Endothelial cell of umbilical vein (primary cell): ENCODE data around the gene IPO9. TPM values are rescaled to one million over a fixed set of nuclear protein-coding genes. Genes with fewer than 3 reads are reported as not detected.

Experiments
- BruUV-seq: library from RNA; stranded (reverse); fragments of 400-500 nt; replicated peaks from 2 replicates; lab custom pipeline; 2021; lab: Mats Ljungman, UMichigan
- CTCF ChIA-PET: fragments of 300-600, 350-600 bp; sonication (Branson Sonifier 250); formaldehyde crosslinking; loops from one replicate; lab custom pipeline; 2021; ENCODE audit warnings: antibody characterized with exemption, inconsistent platforms; lab: Charles Lee
- POLR2A ChIA-PET: fragments of 300-600, 350-600 bp; sonication (Branson Sonifier 250); formaldehyde crosslinking; loops from one replicate; lab custom pipeline; 2021; ENCODE audit warnings: antibody characterized with exemption, inconsistent platforms; lab: Charles Lee
- DNase-seq: peaks from one replicate; pipeline ENCODE4 v3.0.0-alpha.2; 2011; ENCODE audit warnings: low read depth, low spot score
- FAIRE-seq: peaks from 2 replicates; lab custom pipeline; 2011; peaks lifted over from hg19 to GRCh38; lab: Jason Lieb, UNC
- H2AFZ ChIP-seq: 2 replicates; pipeline ENCODE4 v1.6.0; 2012; ENCODE audit warnings: low read depth, low read length, control low read depth, inconsistent platforms
- H3K27ac ChIP-seq: 2 replicates; pipeline ENCODE4 v1.5.1; 2011; ENCODE audit warnings: low read depth, mild to moderate bottlenecking, control low read depth, low read length, moderate library complexity; ENCODE audit not compliant: insufficient read depth
- H3K27me3 ChIP-seq, 2 experiments: 2 replicates each; pipeline versions ENCODE4 v1.6.0 to v1.6.1; 2011; ENCODE audit warnings: low read length in 2 of 2, mixed read lengths in 1 of 2; ENCODE audit not compliant: control insufficient read depth in 2 of 2, insufficient read depth in 2 of 2
- H3K36me3 ChIP-seq, 2 experiments: 2 replicates in 1 of 2; 3 replicates in 1 of 2; pipeline ENCODE4 v1.5.1; 2011; ENCODE audit warnings: low read length in 2 of 2, mild to moderate bottlenecking in 1 of 2, moderate library complexity in 1 of 2; ENCODE audit not compliant: control insufficient read depth in 2 of 2, insufficient read depth in 2 of 2; ENCODE audit errors: extremely low read depth in 1 of 2
- H3K4me1 ChIP-seq: 3 replicates; pipeline ENCODE4 v1.5.1; 2011; ENCODE audit warnings: mild to moderate bottlenecking, low read length; ENCODE audit not compliant: control insufficient read depth, insufficient read depth; ENCODE audit errors: extremely low read depth
- H3K4me2 ChIP-seq: 2 replicates; pipeline ENCODE4 v1.6.1; 2011; ENCODE audit warnings: low read length, control low read depth, mixed read lengths; ENCODE audit not compliant: insufficient read depth
- H3K4me3 ChIP-seq, 3 experiments: fragments of 200-600 bp in 1 of 3; sonication (generic), shearing (Covaris generic) in 1 of 3; replicated peaks in 1 of 3; 2 replicates each; pipeline ENCODE4 v1.5.1; 2011 to 2016; ENCODE audit warnings: control low read depth in 3 of 3, low read length in 3 of 3, mild to moderate bottlenecking in 2 of 3, inconsistent platforms in 1 of 3, low read depth in 1 of 3, moderate library complexity in 1 of 3; ENCODE audit not compliant: insufficient read depth in 1 of 3
- H3K79me2 ChIP-seq: 2 replicates; pipeline ENCODE4 v1.6.0; 2012; ENCODE audit warnings: low read length, inconsistent platforms; ENCODE audit not compliant: control insufficient read depth, insufficient read depth
- H3K9ac ChIP-seq: replicated peaks from 2 replicates; pipeline ENCODE3; 2011; ENCODE audit warnings: low read length, control low read depth; ENCODE audit not compliant: insufficient read depth; ENCODE audit errors: extremely low read depth
- H3K9me1 ChIP-seq: replicated peaks from 3 replicates; pipeline ENCODE4 v1.6.0; 2011; ENCODE audit warnings: mild to moderate bottlenecking, low read length; ENCODE audit not compliant: control insufficient read depth, insufficient read depth; ENCODE audit errors: extremely low read depth
- H3K9me3 ChIP-seq: replicated peaks from 2 replicates; pipeline ENCODE4 v1.5.1; 2012; ENCODE audit warnings: low read length, inconsistent platforms; ENCODE audit not compliant: control insufficient read depth, insufficient read depth
- H4K20me1 ChIP-seq: replicated peaks from 2 replicates; pipeline ENCODE3; 2011; ENCODE audit warnings: mild to moderate bottlenecking, low read length; ENCODE audit not compliant: control insufficient read depth, insufficient read depth; ENCODE audit errors: extremely low read depth
- CTCF ChIP-seq, 2 donors: IDR thresholded peaks; 1 replicate in 1 of 2; 2 replicates in 1 of 2; pipeline ENCODE4 v1.5.1; 2011; ENCODE audit warnings: low read length in 2 of 2, mild to moderate bottlenecking in 2 of 2, moderate library complexity in 2 of 2, control low read depth in 1 of 2, inconsistent platforms in 1 of 2, low read depth in 1 of 2; ENCODE audit not compliant: insufficient read depth in 1 of 2; ENCODE audit errors: extremely low read depth in 1 of 2
- EZH2 ChIP-seq: IDR thresholded peaks from 2 replicates; pipeline ENCODE4 v1.6.1; 2012; ENCODE audit warnings: borderline replicate concordance, low read depth, mild to moderate bottlenecking, moderate library complexity, low read length, inconsistent platforms; ENCODE audit not compliant: severe bottlenecking
- FOS ChIP-seq: IDR thresholded peaks from 2 replicates; pipeline ENCODE4 v1.6.1; 2011; ENCODE audit warnings: mild to moderate bottlenecking, low read length, moderate library complexity, borderline replicate concordance; ENCODE audit not compliant: insufficient read depth
- GATA2 ChIP-seq: IDR thresholded peaks from 2 replicates; pipeline ENCODE4 v1.7.0; 2011; ENCODE audit warnings: low read depth, mild to moderate bottlenecking, moderate library complexity, mixed read lengths, low read length; ENCODE audit not compliant: insufficient read length, insufficient read depth
- JUN ChIP-seq: IDR thresholded peaks from 2 replicates; pipeline ENCODE4 v1.6.1; 2011; ENCODE audit warnings: borderline replicate concordance, low read depth; ENCODE audit not compliant: insufficient read length, insufficient read depth
- MAX ChIP-seq: IDR thresholded peaks from 2 replicates; pipeline ENCODE4 v1.6.1; 2011; ENCODE audit not compliant: insufficient read depth, insufficient read length
- MYC ChIP-seq: IDR thresholded peaks from one replicate; pipeline ENCODE4 v1.6.1; 2011; ENCODE audit warnings: mild to moderate bottlenecking, low read depth, low read length
- POLR2A ChIP-seq: IDR thresholded peaks from 2 replicates; pipeline ENCODE4 v1.6.1; 2012; ENCODE audit warnings: low read depth, mild to moderate bottlenecking, control low read depth, low read length
- POLR2AphosphoS5 ChIP-seq: IDR thresholded peaks from 2 replicates; pipeline ENCODE4 v1.6.1; 2012; ENCODE audit warnings: low read depth, mild to moderate bottlenecking, control low read depth, low read length, moderate library complexity; ENCODE audit not compliant: insufficient read depth
- dilution Hi-C: fragments of 300-500 bp; cut with MboI; formaldehyde crosslinking; loops from one replicate; pipeline ENCODE4 v1.15.0; 2019; ENCODE audit warnings: low sequenced_read_pairs; ENCODE audit not compliant: extremely low pct_ligation_motif_present
- intact Hi-C: fragments of 100-400 bp; cut with micrococcal nuclease; formaldehyde crosslinking; loops from one replicate; pipeline ENCODE4 v1.10.0; 2022
- polyA plus RNA-seq, 4 experiments: library from polyadenylated mRNA; depleted of rRNA in 3 of 4; stranded (reverse) in 3 of 4; unstranded in 1 of 4; fragments of >200 nt; gene quantifications; 2 replicates each; pipeline versions ENCODE4 v1.2.1 to v1.2.3, GENCODE V29; 2011 to 2012; ENCODE audit warnings: missing spikeins in 1 of 4
- total RNA-seq: library from RNA; stranded (reverse); gene quantifications from 2 replicates; pipeline ENCODE4 v1.2.3, GENCODE V29; 2021

IPO9 gene
- total and polyA plus RNA-seq, 2 donors (not counting 3 experiments of a cell fraction or from before 2014, with no cell fraction given): 53.4 to 104 TPM

GRCh38 chr1:201906336-201906735 is 77.4 kb downstream of the IPO9 start:
- H3K9me1 ChIP-seq: no peaks in the 10 kb centered on the region
- DNase-seq: no peak
- FAIRE-seq: no peak
- no peaks in the 10 kb centered on the region for H3K36me3 ChIP-seq
- TF ChIP-seq MAX (no peak), FOS (no peak), POLR2AphosphoS5 (no peak), JUN (no peak), EZH2 (no peak), MYC (no peak), CTCF (IDR thresholded peaks at IDR 0.05; ENCODE audit: extremely low read depth in 1 of 2, insufficient read depth in 1 of 2, low read depth in 1 of 2, low read length in 2 of 2) (no peak), GATA2 (no peak), POLR2A (no peak)
- H3K4me3 ChIP-seq: no peak overlapping the region
- no peak overlapping the region for H3K4me2 ChIP-seq
- no peak overlapping the region for H3K9ac ChIP-seq
- ChIA-PET CTCF (interaction anchor here (2.6 kb wide), 1 partner anchor 10 kb away, joined by 10 read pairs; no protein-coding TSS in a partner anchor), POLR2A (no interaction called here)
- H3K4me1 ChIP-seq: peaks cover 13% of the 10 kb centered on the region
- dilution Hi-C loops (no loop called here), intact Hi-C loops (no loop called here)
- no peaks in the 10 kb centered on the region for H3K9me3 ChIP-seq
- H3K27ac ChIP-seq: no peak overlapping the region
- no peak overlapping the region for H2AFZ ChIP-seq
- no peaks in the 10 kb centered on the region for H4K20me1 ChIP-seq
- BruUV-seq: no TSS peak
- H3K79me2 ChIP-seq: no peaks in the 10 kb centered on the region
- no peaks in the 10 kb centered on the region for H3K27me3 ChIP-seq
